Liver (tissue), 3 donors: ENCODE data around the gene MYO15A.

Source experiments
- CTCF ChIP-seq: fragments of 150-350 bp; IDR thresholded peaks from 2 replicates; pipeline ENCODE4 v1.5.1; 2017; ENCODE audit warnings: improper control_type of control experiment, low read depth, low read length; ENCODE audit not compliant: missing input control
- EGR1 ChIP-seq, 2 donors: IDR thresholded peaks; 2 replicates each; pipeline ENCODE4 v1.6.1; 2016 to 2018; ENCODE audit warnings: antibody characterized with exemption in 2 of 2, low read depth in 2 of 2
- FOXA1 ChIP-seq: IDR thresholded peaks from 2 replicates; pipeline ENCODE4 v1.6.1; 2016; ENCODE audit warnings: antibody characterized with exemption
- FOXA2 ChIP-seq: IDR thresholded peaks from 2 replicates; pipeline ENCODE4 v1.6.1; 2016; ENCODE audit warnings: antibody characterized with exemption
- GABPA ChIP-seq, 2 donors: IDR thresholded peaks in 1 of 2; conservative IDR thresholded peaks in 1 of 2; 2 replicates each; pipeline ENCODE4 v1.6.1; 2016; ENCODE audit warnings: antibody characterized with exemption in 2 of 2, mild to moderate bottlenecking in 1 of 2, moderate library complexity in 1 of 2
- JUND ChIP-seq, 2 donors: IDR thresholded peaks; 2 replicates each; pipeline ENCODE4 v1.6.1; 2016; ENCODE audit warnings: antibody characterized with exemption in 2 of 2
- RAD21 ChIP-seq, 2 donors: IDR thresholded peaks; 2 replicates each; pipeline ENCODE4 v1.6.1; 2016; ENCODE audit warnings: antibody characterized with exemption in 2 of 2, mild to moderate bottlenecking in 2 of 2
- RXRA ChIP-seq, 2 donors: IDR thresholded peaks; 2 replicates each; pipeline ENCODE4 v1.6.1; 2017 to 2018; ENCODE audit warnings: antibody characterized with exemption in 2 of 2, mild to moderate bottlenecking in 1 of 2
- SP1 ChIP-seq: IDR thresholded peaks from 2 replicates; pipeline ENCODE4 v1.6.1; 2018; ENCODE audit warnings: antibody characterized with exemption, mild to moderate bottlenecking
- TAF1 ChIP-seq: conservative IDR thresholded peaks from 2 replicates; pipeline ENCODE4 v1.6.1; 2016; ENCODE audit warnings: antibody characterized with exemption, mild to moderate bottlenecking
- YY1 ChIP-seq: IDR thresholded peaks from 2 replicates; pipeline ENCODE4 v1.6.1; 2016; ENCODE audit warnings: antibody characterized with exemption, mild to moderate bottlenecking
- TF ChIP-seq, protein P1 (sequence below): IDR thresholded peaks from 2 replicates; pipeline ENCODE4 v1.6.1; 2016; ENCODE audit warnings: antibody characterized with exemption, mild to moderate bottlenecking
- TF ChIP-seq, protein P2 (sequence below): IDR thresholded peaks from 2 replicates; pipeline ENCODE4 v1.6.1; 2016; ENCODE audit warnings: antibody characterized with exemption
- TF ChIP-seq, protein P3 (sequence below): IDR thresholded peaks from 2 replicates; pipeline ENCODE4 v1.6.1; 2016; ENCODE audit warnings: antibody characterized with exemption
- donor health status: healthy.
- donor health status: healthy.

DNA sequence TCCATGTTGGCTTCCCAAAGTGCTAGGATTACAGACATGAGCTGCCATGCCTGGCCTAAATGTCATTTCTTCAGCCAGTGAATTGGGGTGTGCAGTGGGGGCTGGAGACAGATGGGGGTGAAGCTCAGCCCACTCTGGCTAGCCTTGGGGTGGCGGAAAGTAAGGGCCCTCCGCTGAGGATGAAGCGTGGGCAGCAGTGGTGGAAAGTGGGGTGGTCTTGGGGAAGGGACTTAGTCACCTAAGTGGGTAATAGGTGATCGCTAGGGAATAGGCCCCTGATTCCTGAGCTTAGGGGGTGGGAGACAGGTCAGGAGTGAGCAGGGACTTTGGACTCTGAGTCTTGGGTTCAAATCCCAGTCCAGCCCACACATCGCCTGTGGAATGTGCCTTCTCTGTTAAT lies 119.1 kb downstream of the MYO15A start:
- TF ChIP-seq CTCF (no peak), JUND (IDR thresholded peaks at IDR 0.05) (no peak), FOXA1 (no peak), FOXA2 (no peak), YY1 (no peak), RAD21 (IDR thresholded peaks at IDR 0.05) (no peak), EGR1 (IDR thresholded peaks at IDR 0.05; ENCODE audit: low read depth in 2 of 2) (no peak), GABPA (IDR thresholded peaks at IDR 0.05 in 1 of 2, conservative IDR thresholded peaks at IDR 0.05 in 1 of 2) (no peak), SP1 (no peak), TAF1 (no peak), RXRA (IDR thresholded peaks at IDR 0.05) (no peak)
- TF ChIP-seq, protein P1, sequence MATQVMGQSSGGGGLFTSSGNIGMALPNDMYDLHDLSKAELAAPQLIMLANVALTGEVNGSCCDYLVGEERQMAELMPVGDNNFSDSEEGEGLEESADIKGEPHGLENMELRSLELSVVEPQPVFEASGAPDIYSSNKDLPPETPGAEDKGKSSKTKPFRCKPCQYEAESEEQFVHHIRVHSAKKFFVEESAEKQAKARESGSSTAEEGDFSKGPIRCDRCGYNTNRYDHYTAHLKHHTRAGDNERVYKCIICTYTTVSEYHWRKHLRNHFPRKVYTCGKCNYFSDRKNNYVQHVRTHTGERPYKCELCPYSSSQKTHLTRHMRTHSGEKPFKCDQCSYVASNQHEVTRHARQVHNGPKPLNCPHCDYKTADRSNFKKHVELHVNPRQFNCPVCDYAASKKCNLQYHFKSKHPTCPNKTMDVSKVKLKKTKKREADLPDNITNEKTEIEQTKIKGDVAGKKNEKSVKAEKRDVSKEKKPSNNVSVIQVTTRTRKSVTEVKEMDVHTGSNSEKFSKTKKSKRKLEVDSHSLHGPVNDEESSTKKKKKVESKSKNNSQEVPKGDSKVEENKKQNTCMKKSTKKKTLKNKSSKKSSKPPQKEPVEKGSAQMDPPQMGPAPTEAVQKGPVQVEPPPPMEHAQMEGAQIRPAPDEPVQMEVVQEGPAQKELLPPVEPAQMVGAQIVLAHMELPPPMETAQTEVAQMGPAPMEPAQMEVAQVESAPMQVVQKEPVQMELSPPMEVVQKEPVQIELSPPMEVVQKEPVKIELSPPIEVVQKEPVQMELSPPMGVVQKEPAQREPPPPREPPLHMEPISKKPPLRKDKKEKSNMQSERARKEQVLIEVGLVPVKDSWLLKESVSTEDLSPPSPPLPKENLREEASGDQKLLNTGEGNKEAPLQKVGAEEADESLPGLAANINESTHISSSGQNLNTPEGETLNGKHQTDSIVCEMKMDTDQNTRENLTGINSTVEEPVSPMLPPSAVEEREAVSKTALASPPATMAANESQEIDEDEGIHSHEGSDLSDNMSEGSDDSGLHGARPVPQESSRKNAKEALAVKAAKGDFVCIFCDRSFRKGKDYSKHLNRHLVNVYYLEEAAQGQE, result no peak
- TF ChIP-seq, protein P2, sequence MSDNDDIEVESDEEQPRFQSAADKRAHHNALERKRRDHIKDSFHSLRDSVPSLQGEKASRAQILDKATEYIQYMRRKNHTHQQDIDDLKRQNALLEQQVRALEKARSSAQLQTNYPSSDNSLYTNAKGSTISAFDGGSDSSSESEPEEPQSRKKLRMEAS, result no peak
- TF ChIP-seq, protein P3, sequence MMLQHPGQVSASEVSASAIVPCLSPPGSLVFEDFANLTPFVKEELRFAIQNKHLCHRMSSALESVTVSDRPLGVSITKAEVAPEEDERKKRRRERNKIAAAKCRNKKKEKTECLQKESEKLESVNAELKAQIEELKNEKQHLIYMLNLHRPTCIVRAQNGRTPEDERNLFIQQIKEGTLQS, result no peak
